ENCODE results near the gene HSPA1A. TPM values are rescaled to one million over a fixed set of nuclear protein-coding genes. Genes with fewer than 3 reads are reported as not detected.

Gene HSPA1A
- total and polyA plus RNA-seq, 9 of the 15 experiments (the other 6 are each of a cell fraction or from before 2014, with no cell fraction given): 2.2 to 273 (median 107) TPM

DNA sequence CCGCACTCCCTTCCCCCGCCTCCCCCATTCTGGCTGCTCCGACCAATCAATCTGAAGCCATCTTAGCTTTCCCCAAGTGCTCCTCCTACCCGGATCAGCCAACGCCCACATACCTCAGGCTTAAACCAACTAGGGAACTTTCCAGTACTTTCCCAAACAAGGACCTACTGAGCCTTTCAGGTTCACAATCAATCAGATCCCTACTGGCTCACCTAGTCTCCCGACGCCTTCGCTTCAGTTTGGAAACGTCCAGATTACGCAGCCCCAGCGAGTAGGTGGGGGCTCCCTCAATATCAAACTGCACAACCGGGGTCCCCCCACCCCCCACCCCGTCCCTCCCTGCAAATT is 692 bp upstream of the HSPA1A start (continued):
- TF ChIP-seq, protein P1, sequence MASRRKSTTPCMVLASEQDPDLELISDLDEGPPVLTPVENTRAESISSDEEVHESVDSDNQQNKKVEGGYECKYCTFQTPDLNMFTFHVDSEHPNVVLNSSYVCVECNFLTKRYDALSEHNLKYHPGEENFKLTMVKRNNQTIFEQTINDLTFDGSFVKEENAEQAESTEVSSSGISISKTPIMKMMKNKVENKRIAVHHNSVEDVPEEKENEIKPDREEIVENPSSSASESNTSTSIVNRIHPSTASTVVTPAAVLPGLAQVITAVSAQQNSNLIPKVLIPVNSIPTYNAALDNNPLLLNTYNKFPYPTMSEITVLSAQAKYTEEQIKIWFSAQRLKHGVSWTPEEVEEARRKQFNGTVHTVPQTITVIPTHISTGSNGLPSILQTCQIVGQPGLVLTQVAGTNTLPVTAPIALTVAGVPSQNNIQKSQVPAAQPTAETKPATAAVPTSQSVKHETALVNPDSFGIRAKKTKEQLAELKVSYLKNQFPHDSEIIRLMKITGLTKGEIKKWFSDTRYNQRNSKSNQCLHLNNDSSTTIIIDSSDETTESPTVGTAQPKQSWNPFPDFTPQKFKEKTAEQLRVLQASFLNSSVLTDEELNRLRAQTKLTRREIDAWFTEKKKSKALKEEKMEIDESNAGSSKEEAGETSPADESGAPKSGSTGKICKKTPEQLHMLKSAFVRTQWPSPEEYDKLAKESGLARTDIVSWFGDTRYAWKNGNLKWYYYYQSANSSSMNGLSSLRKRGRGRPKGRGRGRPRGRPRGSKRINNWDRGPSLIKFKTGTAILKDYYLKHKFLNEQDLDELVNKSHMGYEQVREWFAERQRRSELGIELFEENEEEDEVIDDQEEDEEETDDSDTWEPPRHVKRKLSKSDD (conservative IDR thresholded peaks at IDR 0.05; ENCODE audit: low read length): no peak
- TF ChIP-seq, protein P2, sequence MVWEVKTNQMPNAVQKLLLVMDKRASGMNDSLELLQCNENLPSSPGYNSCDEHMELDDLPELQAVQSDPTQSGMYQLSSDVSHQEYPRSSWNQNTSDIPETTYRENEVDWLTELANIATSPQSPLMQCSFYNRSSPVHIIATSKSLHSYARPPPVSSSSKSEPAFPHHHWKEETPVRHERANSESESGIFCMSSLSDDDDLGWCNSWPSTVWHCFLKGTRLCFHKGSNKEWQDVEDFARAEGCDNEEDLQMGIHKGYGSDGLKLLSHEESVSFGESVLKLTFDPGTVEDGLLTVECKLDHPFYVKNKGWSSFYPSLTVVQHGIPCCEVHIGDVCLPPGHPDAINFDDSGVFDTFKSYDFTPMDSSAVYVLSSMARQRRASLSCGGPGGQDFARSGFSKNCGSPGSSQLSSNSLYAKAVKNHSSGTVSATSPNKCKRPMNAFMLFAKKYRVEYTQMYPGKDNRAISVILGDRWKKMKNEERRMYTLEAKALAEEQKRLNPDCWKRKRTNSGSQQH (CRISPR knock-in tag; IDR thresholded peaks at IDR 0.05): peak; percentile 86
- TF ChIP-seq EGR1 (conservative IDR thresholded peaks at IDR 0.05) (peak; percentile 97), SOX6 (IDR thresholded peaks at IDR 0.05) (0 out of 2 replicates have a peak, but pooled peaks have one; percentile 40), SMARCA4 (IDR thresholded peaks at IDR 0.05) (peak; percentile 59; the same call in 1 of the 2 replicates), CXXC5 (CRISPR knock-in tag; IDR thresholded peaks at IDR 0.05) (no peak; the same call in 1 of the 2 replicates), IFI16 (CRISPR knock-in tag; IDR thresholded peaks at IDR 0.05) (no peak), ZBTB34 (CRISPR knock-in tag; IDR thresholded peaks at IDR 0.05) (no peak), FOXJ2 (tag; IDR thresholded peaks at IDR 0.05) (peak; percentile 87), ZBTB2 (IDR thresholded peaks at IDR 0.05) (peak; percentile 49; the same call in 1 of the 2 replicates), KLF6 (CRISPR knock-in tag; IDR thresholded peaks at IDR 0.05; ENCODE audit: borderline replicate concordance) (peak; percentile 91)
- TF ChIP-seq, protein P3, sequence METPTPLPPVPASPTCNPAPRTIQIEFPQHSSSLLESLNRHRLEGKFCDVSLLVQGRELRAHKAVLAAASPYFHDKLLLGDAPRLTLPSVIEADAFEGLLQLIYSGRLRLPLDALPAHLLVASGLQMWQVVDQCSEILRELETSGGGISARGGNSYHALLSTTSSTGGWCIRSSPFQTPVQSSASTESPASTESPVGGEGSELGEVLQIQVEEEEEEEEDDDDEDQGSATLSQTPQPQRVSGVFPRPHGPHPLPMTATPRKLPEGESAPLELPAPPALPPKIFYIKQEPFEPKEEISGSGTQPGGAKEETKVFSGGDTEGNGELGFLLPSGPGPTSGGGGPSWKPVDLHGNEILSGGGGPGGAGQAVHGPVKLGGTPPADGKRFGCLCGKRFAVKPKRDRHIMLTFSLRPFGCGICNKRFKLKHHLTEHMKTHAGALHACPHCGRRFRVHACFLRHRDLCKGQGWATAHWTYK (CRISPR knock-in tag; IDR thresholded peaks at IDR 0.05): 0 out of 2 replicates have a peak, but pooled peaks have one; percentile 18
- TF ChIP-seq, protein P4, sequence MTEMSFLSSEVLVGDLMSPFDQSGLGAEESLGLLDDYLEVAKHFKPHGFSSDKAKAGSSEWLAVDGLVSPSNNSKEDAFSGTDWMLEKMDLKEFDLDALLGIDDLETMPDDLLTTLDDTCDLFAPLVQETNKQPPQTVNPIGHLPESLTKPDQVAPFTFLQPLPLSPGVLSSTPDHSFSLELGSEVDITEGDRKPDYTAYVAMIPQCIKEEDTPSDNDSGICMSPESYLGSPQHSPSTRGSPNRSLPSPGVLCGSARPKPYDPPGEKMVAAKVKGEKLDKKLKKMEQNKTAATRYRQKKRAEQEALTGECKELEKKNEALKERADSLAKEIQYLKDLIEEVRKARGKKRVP (CRISPR knock-in tag; IDR thresholded peaks at IDR 0.05): peak; percentile 75; the same call in 1 of the 2 replicates
- TF ChIP-seq, protein P5, sequence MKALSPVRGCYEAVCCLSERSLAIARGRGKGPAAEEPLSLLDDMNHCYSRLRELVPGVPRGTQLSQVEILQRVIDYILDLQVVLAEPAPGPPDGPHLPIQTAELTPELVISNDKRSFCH (CRISPR knock-in tag; IDR thresholded peaks at IDR 0.05): no peak
- TF ChIP-seq, protein P5 (tag; IDR thresholded peaks at IDR 0.05): no peak
- TF ChIP-seq, protein P6, sequence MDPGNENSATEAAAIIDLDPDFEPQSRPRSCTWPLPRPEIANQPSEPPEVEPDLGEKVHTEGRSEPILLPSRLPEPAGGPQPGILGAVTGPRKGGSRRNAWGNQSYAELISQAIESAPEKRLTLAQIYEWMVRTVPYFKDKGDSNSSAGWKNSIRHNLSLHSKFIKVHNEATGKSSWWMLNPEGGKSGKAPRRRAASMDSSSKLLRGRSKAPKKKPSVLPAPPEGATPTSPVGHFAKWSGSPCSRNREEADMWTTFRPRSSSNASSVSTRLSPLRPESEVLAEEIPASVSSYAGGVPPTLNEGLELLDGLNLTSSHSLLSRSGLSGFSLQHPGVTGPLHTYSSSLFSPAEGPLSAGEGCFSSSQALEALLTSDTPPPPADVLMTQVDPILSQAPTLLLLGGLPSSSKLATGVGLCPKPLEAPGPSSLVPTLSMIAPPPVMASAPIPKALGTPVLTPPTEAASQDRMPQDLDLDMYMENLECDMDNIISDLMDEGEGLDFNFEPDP (CRISPR knock-in tag; IDR thresholded peaks at IDR 0.05): no peak
